Brain microvascular endothelial cell (primary cell): ENCODE data around the gene PCDH12.

ENCODE experiments used
- DNase-seq: peaks from one replicate; pipeline ENCODE4 v3.0.0-alpha.2; 2020
- H3K27ac ChIP-seq: fragments of 250-450 bp; sonication (Bioruptor Pico); 2 replicates; pipeline ENCODE4 v1.5.1; 2020; ENCODE audit warnings: mild to moderate bottlenecking, moderate library complexity
- H3K27me3 ChIP-seq: fragments of 250-450 bp; sonication (Bioruptor Pico); replicated peaks from 2 replicates; pipeline ENCODE4 v1.5.1; 2020; ENCODE audit warnings: mild to moderate bottlenecking
- H3K36me3 ChIP-seq: fragments of 250-450 bp; sonication (Bioruptor Pico); replicated peaks from 2 replicates; pipeline ENCODE4 v1.5.1; 2020; ENCODE audit warnings: mild to moderate bottlenecking
- H3K4me3 ChIP-seq: 2 replicates; pipeline ENCODE4 v1.5.1; 2011; ENCODE audit warnings: low read depth, mild to moderate bottlenecking, control low read depth, low read length, moderate library complexity
- in situ Hi-C: cut with HindIII; loops from 2 replicates; pipeline ENCODE4 v1.10.0; 2017; ENCODE audit warnings: low sequenced_read_pairs, low pct_ligation_motif_present
- TF ChIP-seq, protein P1 (sequence below): IDR thresholded peaks from 2 replicates; pipeline ENCODE4 v1.5.1; 2011; ENCODE audit warnings: low read depth, mild to moderate bottlenecking, moderate library complexity, low read length, control low read depth, inconsistent platforms; ENCODE audit errors: missing control alignments

PCDH12 gene

DNA sequence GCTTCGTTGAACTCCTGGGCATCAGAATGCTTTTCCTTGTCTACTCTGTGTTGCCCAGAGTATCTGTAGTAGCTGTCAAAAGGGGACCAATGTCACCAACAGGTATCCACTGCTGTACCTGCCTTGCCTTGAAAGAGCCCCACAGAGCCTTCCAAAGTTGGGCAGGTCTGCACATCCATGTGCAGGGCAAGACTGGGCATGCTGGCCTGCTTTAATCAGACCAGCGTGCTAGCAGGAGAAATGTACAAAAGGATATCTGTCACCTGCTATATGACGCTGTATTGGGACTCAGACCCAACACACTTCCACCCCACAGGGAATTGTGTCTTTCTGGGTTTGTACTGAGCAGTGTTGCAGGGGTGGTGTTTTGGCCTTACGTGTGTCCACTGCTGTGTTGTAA lies 22.5 kb downstream of the PCDH12 start:
- in situ Hi-C loops, result no loop called here
- H3K36me3 ChIP-seq, result peaks cover 55% of the 10 kb centered on the region
- H3K27me3 ChIP-seq, result no peaks in the 10 kb centered on the region
- TF ChIP-seq, protein P1, sequence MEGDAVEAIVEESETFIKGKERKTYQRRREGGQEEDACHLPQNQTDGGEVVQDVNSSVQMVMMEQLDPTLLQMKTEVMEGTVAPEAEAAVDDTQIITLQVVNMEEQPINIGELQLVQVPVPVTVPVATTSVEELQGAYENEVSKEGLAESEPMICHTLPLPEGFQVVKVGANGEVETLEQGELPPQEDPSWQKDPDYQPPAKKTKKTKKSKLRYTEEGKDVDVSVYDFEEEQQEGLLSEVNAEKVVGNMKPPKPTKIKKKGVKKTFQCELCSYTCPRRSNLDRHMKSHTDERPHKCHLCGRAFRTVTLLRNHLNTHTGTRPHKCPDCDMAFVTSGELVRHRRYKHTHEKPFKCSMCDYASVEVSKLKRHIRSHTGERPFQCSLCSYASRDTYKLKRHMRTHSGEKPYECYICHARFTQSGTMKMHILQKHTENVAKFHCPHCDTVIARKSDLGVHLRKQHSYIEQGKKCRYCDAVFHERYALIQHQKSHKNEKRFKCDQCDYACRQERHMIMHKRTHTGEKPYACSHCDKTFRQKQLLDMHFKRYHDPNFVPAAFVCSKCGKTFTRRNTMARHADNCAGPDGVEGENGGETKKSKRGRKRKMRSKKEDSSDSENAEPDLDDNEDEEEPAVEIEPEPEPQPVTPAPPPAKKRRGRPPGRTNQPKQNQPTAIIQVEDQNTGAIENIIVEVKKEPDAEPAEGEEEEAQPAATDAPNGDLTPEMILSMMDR, result no peak
- H3K27ac ChIP-seq, result no peak overlapping the region
- DNase-seq, result no peak
- no peak overlapping the region for H3K4me3 ChIP-seq

DNA sequence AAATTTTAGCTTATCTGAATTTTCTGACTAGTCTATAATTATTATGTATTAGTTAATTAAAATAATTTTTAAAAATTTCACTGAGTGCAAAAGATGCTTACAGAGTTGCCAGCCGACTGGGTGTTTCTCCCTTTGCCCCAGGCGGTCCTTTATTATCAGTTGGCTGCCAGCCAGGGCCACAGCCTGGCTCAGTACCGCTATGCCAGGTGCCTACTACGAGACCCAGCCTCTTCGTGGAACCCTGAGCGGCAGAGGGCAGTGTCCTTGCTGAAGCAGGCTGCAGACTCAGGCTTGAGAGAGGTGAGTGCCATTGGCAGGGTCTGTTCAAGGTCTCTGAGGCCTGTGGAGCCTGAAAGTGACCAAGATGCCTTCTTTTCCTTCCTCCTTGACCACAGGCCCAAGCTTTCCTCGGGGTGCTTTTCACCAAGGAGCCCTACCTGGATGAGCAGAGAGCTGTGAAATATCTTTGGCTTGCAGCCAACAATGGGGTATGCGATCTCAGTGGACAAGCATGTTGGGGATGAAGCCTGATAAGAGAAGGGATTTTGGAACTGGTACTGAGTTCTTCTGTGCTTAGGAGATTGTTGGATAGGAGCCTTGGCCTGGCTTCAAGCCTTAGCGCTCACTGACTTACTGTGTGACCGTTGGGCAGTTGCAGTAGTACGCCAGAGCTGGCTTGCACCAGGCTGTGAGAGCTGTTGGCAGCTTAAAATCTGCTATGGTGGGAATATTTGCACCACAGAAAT lies 23.7 kb downstream of the PCDH12 start:
- in situ Hi-C loops, result no loop called here
- Histone ChIP-seq H3K4me3 (no peak overlapping the region), H3K27me3 (no peaks in the 10 kb centered on the region), H3K36me3 (peaks cover 61% of the 10 kb centered on the region), H3K27ac (no peak overlapping the region)
- TF ChIP-seq, protein P1, result no peak
- no peak for DNase-seq

DNA sequence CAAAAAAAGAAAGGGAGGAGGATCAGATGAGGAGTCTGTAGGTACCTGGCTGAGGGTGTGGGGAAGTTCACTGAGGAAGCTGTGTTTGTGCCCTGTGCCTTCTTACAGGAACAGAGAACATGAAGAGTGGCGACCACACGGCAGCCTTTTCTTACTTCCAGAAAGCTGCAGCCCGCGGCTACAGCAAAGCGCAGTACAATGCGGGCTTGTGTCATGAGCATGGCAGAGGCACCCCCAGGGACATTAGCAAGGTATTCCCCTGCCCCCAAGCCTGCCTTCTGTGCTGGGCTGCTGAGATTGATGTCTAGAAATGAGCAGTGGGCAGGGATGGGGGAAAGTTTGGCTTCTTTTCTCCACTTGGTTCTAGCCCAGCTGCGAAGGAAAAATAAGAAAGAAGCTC lies 24.9 kb downstream of the PCDH12 start:
- Histone ChIP-seq H3K4me3 (no peak overlapping the region), H3K27me3 (no peaks in the 10 kb centered on the region), H3K36me3 (peaks cover 70% of the 10 kb centered on the region), H3K27ac (no peak overlapping the region)
- DNase-seq, result no peak
- in situ Hi-C loops, result no loop called here
- TF ChIP-seq, protein P1, result no peak

DNA sequence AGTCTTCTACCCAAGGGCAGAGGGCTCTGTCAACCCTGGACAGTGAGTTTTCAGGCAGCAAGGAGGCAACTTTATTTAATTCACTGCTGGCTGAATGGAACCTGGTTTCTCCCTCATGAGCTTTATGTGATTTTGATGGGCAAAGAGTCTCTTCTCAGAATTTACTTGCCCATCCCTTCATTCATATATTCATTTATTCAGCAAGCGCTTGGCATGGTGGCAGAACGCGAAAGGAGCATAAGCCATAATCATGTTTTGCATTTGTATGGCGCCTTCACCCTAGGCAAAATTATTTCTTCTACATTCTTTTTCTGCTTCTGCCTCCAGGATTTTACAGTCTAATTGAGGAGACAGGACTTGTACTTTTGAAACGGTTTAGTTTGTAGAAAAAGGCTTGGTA lies 26.3 kb downstream of the PCDH12 start:
- Histone ChIP-seq H3K27ac (no peak overlapping the region), H3K36me3 (peaks cover 71% of the 10 kb centered on the region)
- in situ Hi-C loops, result no loop called here

DNA sequence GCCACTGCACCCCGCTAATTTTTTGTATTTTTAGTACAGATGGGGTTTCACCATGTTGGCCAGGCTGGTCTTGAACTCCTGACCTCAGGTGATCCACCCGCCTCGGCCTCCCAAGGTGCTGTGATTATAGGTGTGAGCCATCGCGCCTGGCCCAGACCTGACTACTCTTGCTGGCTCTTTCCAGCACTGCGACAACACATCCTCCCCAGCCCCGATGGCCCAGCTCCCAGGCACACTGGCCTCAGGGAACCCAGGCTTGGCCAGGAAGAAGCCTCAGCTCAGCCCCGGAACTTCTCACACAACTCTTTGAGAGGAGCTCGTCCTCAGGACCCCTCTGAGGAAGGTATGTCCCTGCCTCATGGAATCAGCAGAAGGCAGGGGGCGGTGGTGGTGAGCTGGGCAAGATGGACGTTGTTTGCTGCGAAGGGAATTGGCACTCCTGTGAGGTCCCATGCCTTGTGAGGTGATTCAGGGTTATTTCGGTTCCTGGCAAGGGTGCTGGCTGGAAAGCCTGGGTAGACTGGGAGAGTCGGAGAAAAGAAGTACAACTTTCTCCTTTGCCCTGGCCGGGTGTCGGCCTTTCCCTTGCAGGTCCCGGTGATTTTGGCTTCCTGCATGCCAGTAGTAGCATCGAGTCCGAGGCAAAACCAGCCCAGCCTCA lies 28.5 kb downstream of the PCDH12 start:
- TF ChIP-seq, protein P1, result no peak
- no peak for DNase-seq
- H3K36me3 ChIP-seq, result peaks cover 62% of the 10 kb centered on the region
- H3K4me3 ChIP-seq, result no peak overlapping the region
- in situ Hi-C loops, result no loop called here
- H3K27me3 ChIP-seq, result no peaks in the 10 kb centered on the region
- H3K27ac ChIP-seq, result no peak overlapping the region

More for the DNA sequence above, 26.3 kb downstream of the PCDH12 start:
- TF ChIP-seq, protein P1, result no peak
- H3K4me3 ChIP-seq, result no peak overlapping the region
- H3K27me3 ChIP-seq, result no peaks in the 10 kb centered on the region
- no peak for DNase-seq
